Esophagus muscularis mucosa (tissue), 4 donors: ENCODE data around the gene NOSIP. TPM values are rescaled to one million over a fixed set of nuclear protein-coding genes. Genes with fewer than 3 reads are reported as not detected.

Experiments used
- DNase-seq: peaks from one replicate; pipeline ENCODE4 v3.0.0-alpha.2; 2017; ENCODE audit errors: extremely low spot score
- H3K27ac ChIP-seq, 4 donors: fragments of 200-600 bp; sonication (generic); replicated peaks in 1 of 4; 1 replicate in 3 of 4; 2 replicates in 1 of 4; pipeline ENCODE4 v1.5.1; 2016 to 2019; ENCODE audit warnings: mild to moderate bottlenecking in 1 of 4
- H3K27me3 ChIP-seq, 4 donors: fragments of 200-600 bp; sonication (generic); one replicate each; pipeline versions ENCODE4 v1.5.1 to v1.6.0; 2016 to 2019
- H3K36me3 ChIP-seq, 4 donors: fragments of 200-600 bp; sonication (generic); one replicate each; pipeline ENCODE4 v1.5.1; 2016 to 2019
- H3K4me1 ChIP-seq, 4 donors: fragments of 200-600 bp; sonication (generic); one replicate each; pipeline ENCODE4 v1.5.1; 2016 to 2019
- H3K4me3 ChIP-seq, 4 donors: fragments of 200-600 bp; sonication (generic); 1 replicate in 2 of 4; 2 replicates in 2 of 4; pipeline ENCODE4 v1.5.1; 2016 to 2019; ENCODE audit warnings: mild to moderate bottlenecking in 4 of 4, moderate library complexity in 1 of 4
- H3K9me3 ChIP-seq, 4 donors: fragments of 200-600 bp; sonication (generic); 1 replicate in 3 of 4; 2 replicates in 1 of 4; pipeline ENCODE4 v1.5.1; 2016 to 2019
- CTCF ChIP-seq, 3 experiments: fragments of 200-600 bp in 2 of 3; fragments of 450-650 bp in 1 of 3; sonication (generic) in 2 of 3; IDR thresholded peaks; one replicate each; pipeline ENCODE4 v1.5.1; 2017 to 2019; ENCODE audit warnings: antibody characterized with exemption in 3 of 3, mild to moderate bottlenecking in 2 of 3, moderate library complexity in 1 of 3
- EP300 ChIP-seq: sonication (generic); formaldehyde crosslinking; IDR thresholded peaks from one replicate; pipeline ENCODE4 v1.6.1; 2017; ENCODE audit warnings: antibody characterized with exemption
- POLR2A ChIP-seq: fragments of 450-650 bp; IDR thresholded peaks from one replicate; pipeline ENCODE4 v1.6.1; 2017; ENCODE audit warnings: antibody characterized with exemption, moderate library complexity, mild to moderate bottlenecking, low read depth
- POLR2AphosphoS5 ChIP-seq, 2 donors: sonication (generic); formaldehyde crosslinking; IDR thresholded peaks; one replicate each; pipeline ENCODE4 v1.6.1; 2017; ENCODE audit warnings: antibody characterized with exemption in 2 of 2
- WGBS: methylation state at CpG from one replicate; pipeline ENCODE4 v1.1.5; 2018; 5-methylcytosine and 5-hydroxymethylcytosine counted together
- intact Hi-C: fragments of 100-400 bp; cut with DNase I; formaldehyde crosslinking; loops from one replicate; pipeline ENCODE4 v1.15.1; 2023
- total RNA-seq, 4 donors: library from RNA; depleted of rRNA; stranded (reverse); fragments of >200 nt; gene quantifications; one replicate each; pipeline versions ENCODE4 v1.1.0 to v1.2.1, GENCODE V29; 2016

The NOSIP gene
- total RNA-seq, 4 donors from 2014 or later: 51.0 to 71.6 (median 59.2) TPM

GRCh38 chr19:49616945-49617344 lies 36.6 kb upstream of the NOSIP start:
- intact Hi-C loops: no loop called here
- Histone ChIP-seq H3K27ac (no peak overlapping the region), H3K36me3 (peaks cover 33 to 85% (median 78%) of the 10 kb centered on the region in 4 donors), H3K9me3 (no peaks in the 10 kb centered on the region), H3K4me1 (peaks cover 2 to 26% (median 21%) of the 10 kb centered on the region in 4 donors), H3K4me3 (no peak overlapping the region), H3K27me3 (no peaks in the 10 kb centered on the region)
- DNase-seq: no peak
- TF ChIP-seq CTCF (IDR thresholded peaks at IDR 0.05) (no peak), POLR2AphosphoS5 (IDR thresholded peaks at IDR 0.05) (no peak), POLR2A (no peak), EP300 (no peak)
- 91% methylated on average over 7 of the region's 7 CpGs for WGBS

GRCh38 chr19:49616532-49616931 lies 36.2 kb upstream of the NOSIP start:
- H3K36me3 ChIP-seq: peaks cover 33 to 81% (median 74%) of the 10 kb centered on the region in 4 donors
- TF ChIP-seq POLR2AphosphoS5 (IDR thresholded peaks at IDR 0.05): no peak
- H3K4me3 ChIP-seq: no peak overlapping the region
- WGBS: 100% methylated on average over 5 of the region's 7 CpGs
- H3K27me3 ChIP-seq: no peaks in the 10 kb centered on the region
- intact Hi-C loops: no loop called here
- H3K27ac ChIP-seq: no peak overlapping the region
- peaks cover 2 to 26% (median 21%) of the 10 kb centered on the region in 4 donors for H3K4me1 ChIP-seq
- no peak for DNase-seq
- no peaks in the 10 kb centered on the region for H3K9me3 ChIP-seq

- Histone ChIP-seq H3K27ac (no peak overlapping the region), H3K4me1 (peaks cover 2 to 26% (median 21%) of the 10 kb centered on the region in 4 donors), H3K36me3 (peaks cover 33 to 79% (median 72%) of the 10 kb centered on the region in 4 donors), H3K27me3 (no peaks in the 10 kb centered on the region), H3K4me3 (no peak overlapping the region), H3K9me3 (no peaks in the 10 kb centered on the region)
- TF ChIP-seq EP300: no peak
- TF ChIP-seq CTCF (IDR thresholded peaks at IDR 0.05): no peak
- TF ChIP-seq POLR2A: no peak
- no peak for TF ChIP-seq POLR2AphosphoS5 (IDR thresholded peaks at IDR 0.05)
- no peak for DNase-seq
- WGBS: 93% methylated on average over 23 of the region's 23 CpGs
- intact Hi-C loops: no loop called here
These were observed 35.5 kb upstream of the NOSIP start for GRCh38 chr19:49615861-49616260.

- intact Hi-C loops: no loop called here
These were observed 33.9 kb upstream of the NOSIP start for GRCh38 chr19:49614096-49614833.

More at GRCh38 chr19:49614096-49614833, 33.9 kb upstream of the NOSIP start:
- 70% methylated on average over 13 of the region's 19 CpGs for WGBS
- no peak for DNase-seq
- Histone ChIP-seq H3K27me3 (no peaks in the 10 kb centered on the region), H3K4me3 (no peak overlapping the region), H3K4me1 (peaks cover 2 to 26% (median 21%) of the 10 kb centered on the region in 4 donors), H3K9me3 (no peaks in the 10 kb centered on the region), H3K27ac (no peak overlapping the region), H3K36me3 (peaks cover 32 to 79% (median 73%) of the 10 kb centered on the region in 4 donors)
- no peak for TF ChIP-seq CTCF (IDR thresholded peaks at IDR 0.05)
- TF ChIP-seq EP300: no peak
- TF ChIP-seq POLR2A: no peak
- no peak for TF ChIP-seq POLR2AphosphoS5 (IDR thresholded peaks at IDR 0.05)
